Parathyroid adenoma (tissue), 2 donors: ENCODE results near the gene ASL.
"Not testable (repeated sequence)": the region's sequence is repeated elsewhere in the genome, so short reads cannot be mapped to it uniquely, and the experiment has no call there.

ENCODE experiments used
- H2AFZ ChIP-seq: fragments of 300-600 bp; sonication (generic); one replicate; pipeline ENCODE4 v1.7.0; 2017; ENCODE audit warnings: antibody characterized with exemption, mild to moderate bottlenecking
- H3K27ac ChIP-seq: fragments of 300-600 bp; sonication (generic); one replicate; pipeline ENCODE4 v1.7.0; 2017
- H3K27me3 ChIP-seq: fragments of 300-600 bp; sonication (generic); one replicate; pipeline ENCODE4 v1.7.0; 2017; ENCODE audit warnings: low read length; ENCODE audit not compliant: control insufficient read depth, insufficient read depth
- H3K36me3 ChIP-seq: fragments of 300-600 bp; sonication (generic); one replicate; pipeline ENCODE4 v1.7.0; 2017; ENCODE audit warnings: low read length; ENCODE audit not compliant: control insufficient read depth, insufficient read depth
- H3K4me1 ChIP-seq: fragments of 300-600 bp; sonication (generic); one replicate; pipeline ENCODE4 v1.7.0; 2017; ENCODE audit warnings: control low read depth
- H3K4me2 ChIP-seq: fragments of 300-600 bp; sonication (generic); one replicate; pipeline ENCODE4 v1.7.0; 2017; ENCODE audit warnings: low read length
- H3K4me3 ChIP-seq: fragments of 300-600 bp; sonication (generic); one replicate; pipeline ENCODE4 v1.7.0; 2017; ENCODE audit warnings: low read depth, low read length
- H3K79me2 ChIP-seq: fragments of 300-600 bp; sonication (generic); one replicate; pipeline ENCODE4 v1.7.0; 2017; ENCODE audit warnings: control low read depth
- H3K9ac ChIP-seq: fragments of 300-600 bp; sonication (generic); one replicate; pipeline ENCODE4 v1.7.0; 2017; ENCODE audit warnings: mild to moderate bottlenecking
- H3K9me3 ChIP-seq: fragments of 300-600 bp; sonication (generic); one replicate; pipeline ENCODE4 v1.7.0; 2017; ENCODE audit warnings: low read length; ENCODE audit not compliant: control insufficient read depth
- CTCF ChIP-seq: fragments of 300-600 bp; sonication (generic); IDR thresholded peaks from one replicate; pipeline ENCODE4 v1.7.0; 2017; ENCODE audit warnings: antibody characterized with exemption, mild to moderate bottlenecking
- donor health status: primary hyperparathyroidism.

Gene ASL

GRCh38 chr7:66060796-66061195 is 14.8 kb upstream of the ASL start:
- Histone ChIP-seq H3K27ac (no peak overlapping the region), H3K4me2 (no peak overlapping the region), H3K9me3 (no peaks in the 10 kb centered on the region), H3K79me2 (no peaks in the 10 kb centered on the region), H3K9ac (no peak overlapping the region), H3K4me3 (no peak overlapping the region), H3K36me3 (no peaks in the 10 kb centered on the region), H2AFZ (no peak overlapping the region), H3K27me3 (no peaks in the 10 kb centered on the region), H3K4me1 (no peaks in the 10 kb centered on the region)
- TF ChIP-seq CTCF = no peak

GRCh38 chr7:66069732-66070131 is 5.9 kb upstream of the ASL start:
- no peak overlapping the region for H3K27ac ChIP-seq
- no peak overlapping the region for H3K4me3 ChIP-seq
- H3K9ac ChIP-seq = no peak overlapping the region
- no peaks in the 10 kb centered on the region for H3K9me3 ChIP-seq
- no peaks in the 10 kb centered on the region for H3K27me3 ChIP-seq
- H3K79me2 ChIP-seq = no peaks in the 10 kb centered on the region
- no peaks in the 10 kb centered on the region for H3K4me1 ChIP-seq
- no peak overlapping the region for H2AFZ ChIP-seq
- no peaks in the 10 kb centered on the region for H3K36me3 ChIP-seq
- H3K4me2 ChIP-seq = no peak overlapping the region
- TF ChIP-seq CTCF = no peak

GRCh38 chr7:66070222-66070621 is 5.4 kb upstream of the ASL start:
- Histone ChIP-seq H2AFZ (no peak overlapping the region), H3K4me3 (no peak overlapping the region), H3K36me3 (no peaks in the 10 kb centered on the region), H3K27ac (no peak overlapping the region), H3K4me1 (no peaks in the 10 kb centered on the region), H3K27me3 (no peaks in the 10 kb centered on the region), H3K4me2 (no peak overlapping the region), H3K79me2 (no peaks in the 10 kb centered on the region), H3K9ac (no peak overlapping the region), H3K9me3 (no peaks in the 10 kb centered on the region)
- no peak for TF ChIP-seq CTCF

GRCh38 chr7:66072208-66072607 is 3.4 kb upstream of the ASL start:
- H3K27ac ChIP-seq, H3K9me3 ChIP-seq, H3K79me2 ChIP-seq, H3K4me2 ChIP-seq, H3K36me3 ChIP-seq, H3K4me3 ChIP-seq, H3K9ac ChIP-seq, H3K27me3 ChIP-seq, H3K4me1 ChIP-seq: not testable (repeated sequence)
- peak overlapping the region; percentile 27 for H2AFZ ChIP-seq

GRCh38 chr7:66076462-66077329 is 1.1 kb downstream of the ASL start:
- no peak for TF ChIP-seq CTCF
- H3K4me2 ChIP-seq = peak overlapping the region; percentile 93
- H3K4me1 ChIP-seq = peaks cover 5% of the 10 kb centered on the region
- H3K27ac ChIP-seq = no peak overlapping the region
- no peaks in the 10 kb centered on the region for H3K9me3 ChIP-seq
- no peak overlapping the region for H3K9ac ChIP-seq
- peaks cover 5% of the 10 kb centered on the region for H3K79me2 ChIP-seq
- peak overlapping the region; percentile 88 for H3K4me3 ChIP-seq
- peak overlapping the region; percentile 100 for H2AFZ ChIP-seq
- no peaks in the 10 kb centered on the region for H3K36me3 ChIP-seq
- H3K27me3 ChIP-seq = no peaks in the 10 kb centered on the region
